ENCODE results near the gene ID2. TPM values are rescaled to one million over a fixed set of nuclear protein-coding genes. Genes with fewer than 3 reads are reported as not detected.
A peak's percentile ranks its signal among the peaks of the same experiment; 100 is the strongest.

Gene ID2
- total RNA-seq, result 100 to 1,000 TPM; 145 to 183 TPM
- long read RNA-seq, transcript ID2-203 (3 exons, 1,362 nt), result major isoform, 42 of 44 reads
- long read RNA-seq, partial matches to known transcripts, result 1 of 44 reads
- long read RNA-seq, other reads (novel, unspliced or antisense), result 1 of 44 reads

DNA sequence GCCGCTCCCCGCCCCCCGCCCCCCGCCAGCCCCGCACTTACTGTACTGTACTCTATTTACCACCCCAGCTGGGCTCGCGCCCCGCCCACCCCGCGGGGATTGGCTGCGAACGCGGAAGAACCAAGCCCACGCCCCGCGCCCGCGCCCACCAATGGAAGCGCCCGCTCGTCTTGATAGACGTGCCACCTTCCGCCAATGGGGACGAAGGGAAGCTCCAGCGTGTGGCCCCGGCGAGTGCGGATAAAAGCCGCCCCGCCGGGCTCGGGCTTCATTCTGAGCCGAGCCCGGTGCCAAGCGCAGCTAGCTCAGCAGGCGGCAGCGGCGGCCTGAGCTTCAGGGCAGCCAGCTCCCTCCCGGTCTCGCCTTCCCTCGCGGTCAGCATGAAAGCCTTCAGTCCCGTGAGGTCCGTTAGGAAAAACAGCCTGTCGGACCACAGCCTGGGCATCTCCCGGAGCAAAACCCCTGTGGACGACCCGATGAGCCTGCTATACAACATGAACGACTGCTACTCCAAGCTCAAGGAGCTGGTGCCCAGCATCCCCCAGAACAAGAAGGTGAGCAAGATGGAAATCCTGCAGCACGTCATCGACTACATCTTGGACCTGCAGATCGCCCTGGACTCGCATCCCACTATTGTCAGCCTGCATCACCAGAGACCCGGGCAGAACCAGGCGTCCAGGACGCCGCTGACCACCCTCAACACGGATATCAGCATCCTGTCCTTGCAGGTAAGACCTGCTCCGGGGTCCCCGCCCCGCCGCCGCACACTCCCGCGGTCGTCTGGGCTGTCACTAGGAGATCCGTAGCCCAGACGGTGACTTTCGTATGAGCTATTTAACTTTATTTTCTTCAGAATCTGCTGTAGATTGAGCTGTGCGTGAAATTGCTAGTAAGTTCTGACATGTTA, at the start of gene ID2:
ID2 (plus strand) TSS at position 271 of the 907 bp plus-strand sequence; CDS start at position 381, 110 bp downstream.
- intact Hi-C loops (cut with DNase I, micrococcal nuclease), result no loop called here
- ATAC-seq, result peak; percentile 57

DNA sequence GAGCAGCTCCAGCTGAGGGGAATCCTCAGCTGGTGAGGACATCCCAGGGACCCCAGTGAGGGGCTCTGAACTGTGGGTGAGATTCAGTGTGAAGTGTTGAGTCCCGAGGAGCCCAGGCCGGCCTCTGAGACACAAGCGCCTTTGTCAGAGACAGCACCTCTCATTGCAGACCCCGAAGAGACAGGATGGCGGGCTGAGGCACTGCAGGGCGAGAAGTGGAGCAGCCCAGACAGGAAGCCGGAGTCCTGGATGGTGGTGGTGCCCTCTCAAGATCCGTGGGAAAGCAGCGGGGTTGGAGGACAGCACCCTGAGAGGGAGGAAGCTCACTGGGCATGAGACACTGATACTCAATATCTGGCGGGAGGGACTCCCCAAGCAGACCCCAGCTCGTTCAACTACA, 49.1 kb upstream of the ID2 start:
- intact Hi-C loops (cut with DNase I, micrococcal nuclease), result no loop called here
- peak in 1 of 2 donors; percentile 14 for DNase-seq
- ATAC-seq, result no peak

More for the DNA sequence above, at the start of gene ID2:
- peak; percentile 100 for DNase-seq

- peak in 1 of 2 donors; percentile 10 for DNase-seq
- no peak for ATAC-seq
- intact Hi-C loops (cut with DNase I, micrococcal nuclease), result no loop called here
Observed at GRCh38 chr2:8633186-8633734, 48.6 kb upstream of the ID2 start.

DNA sequence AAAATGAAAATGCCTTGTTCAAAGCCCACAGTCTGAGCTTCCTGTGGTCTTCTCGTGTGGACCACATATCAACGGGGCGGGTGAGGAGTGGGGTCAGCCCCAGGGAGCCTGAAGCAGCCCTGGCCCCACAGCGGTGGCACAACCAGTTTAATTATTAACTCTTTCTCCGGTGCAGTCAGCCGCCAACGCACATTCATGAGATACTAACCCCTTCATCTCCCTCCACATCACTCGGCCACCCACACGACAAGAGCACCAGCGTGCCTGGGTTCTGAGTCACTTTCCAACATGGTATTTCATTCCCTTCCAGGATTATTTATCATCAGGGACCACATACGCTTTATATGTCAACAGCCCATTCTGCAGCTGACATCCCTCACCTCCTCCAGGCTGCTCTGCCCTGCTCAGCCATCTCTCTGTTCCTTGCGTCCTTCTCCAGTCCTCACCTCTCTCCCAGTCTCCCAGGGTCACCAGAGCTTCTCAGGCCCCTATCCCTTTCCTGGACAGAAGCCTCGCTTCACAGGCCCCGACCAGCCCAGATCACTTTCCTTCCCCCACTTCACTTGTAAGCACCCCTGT, 48.0 kb upstream of the ID2 start:
- peak; percentile 42 for ATAC-seq
- DNase-seq, result peak in 1 of 2 donors; percentile 16

GRCh38 chr2:8634466-8635172, 47.2 kb upstream of the ID2 start:
- peak in 1 of 2 donors; percentile 7 for DNase-seq
- intact Hi-C loops (cut with DNase I, micrococcal nuclease), result no loop called here

More for the DNA sequence above, 48.0 kb upstream of the ID2 start:
- intact Hi-C loops (cut with DNase I, micrococcal nuclease), result no loop called here

GRCh38 chr2:8636041-8636491, 45.8 kb upstream of the ID2 start:
- intact Hi-C loops (cut with DNase I, micrococcal nuclease), result no loop called here
- DNase-seq, result peak in 1 of 2 donors; percentile 15
- ATAC-seq, result no peak

More at GRCh38 chr2:8634466-8635172, 47.2 kb upstream of the ID2 start:
- no peak for ATAC-seq

DNA sequence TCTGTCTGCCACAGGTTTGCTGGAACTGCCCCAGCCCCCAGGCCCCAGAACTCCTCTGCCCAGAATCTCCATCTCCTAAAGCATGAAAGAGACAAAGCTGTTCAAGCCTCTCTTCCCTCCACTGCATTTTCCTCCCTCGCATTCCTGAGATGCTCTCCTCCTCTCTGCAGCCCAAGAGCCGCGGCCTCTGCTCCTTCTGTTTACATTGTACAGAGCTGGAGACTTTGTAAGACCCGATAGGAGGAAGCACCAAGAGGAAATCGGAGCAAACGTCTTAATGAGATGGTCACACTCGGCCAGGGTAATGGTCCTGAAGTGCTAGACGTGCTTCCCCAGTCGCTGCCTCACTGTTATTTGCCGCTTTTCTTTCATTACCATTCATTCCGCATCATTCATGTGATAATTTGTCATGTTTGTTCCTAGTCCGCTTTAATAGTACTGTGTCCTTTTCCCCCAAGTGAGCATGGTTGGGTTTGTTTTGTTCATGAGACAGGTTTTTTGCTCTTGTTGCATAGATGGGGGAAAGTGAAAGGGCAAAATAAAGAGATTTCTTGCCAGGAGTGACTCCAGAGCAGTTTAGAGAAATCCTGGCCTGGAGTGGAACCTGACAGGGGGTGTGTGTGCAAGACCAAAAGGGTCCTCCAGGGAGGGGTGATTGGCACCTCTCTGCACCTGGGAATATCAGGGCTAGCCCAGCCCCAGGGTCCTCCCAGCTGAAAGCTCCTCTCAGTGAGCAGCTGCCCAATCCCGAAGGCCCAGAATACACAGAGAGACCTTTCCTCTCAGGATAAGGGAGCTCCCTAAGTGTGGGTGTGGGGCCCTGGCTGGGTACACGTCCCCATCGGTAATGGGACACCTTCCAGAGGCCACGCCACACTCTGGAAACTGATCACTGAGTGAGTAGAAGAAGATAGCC, 44.9 kb upstream of the ID2 start:
- ATAC-seq, result no peak
- intact Hi-C loops (cut with DNase I, micrococcal nuclease), result no loop called here
- peak in 1 of 2 donors; percentile 18 for DNase-seq

DNA sequence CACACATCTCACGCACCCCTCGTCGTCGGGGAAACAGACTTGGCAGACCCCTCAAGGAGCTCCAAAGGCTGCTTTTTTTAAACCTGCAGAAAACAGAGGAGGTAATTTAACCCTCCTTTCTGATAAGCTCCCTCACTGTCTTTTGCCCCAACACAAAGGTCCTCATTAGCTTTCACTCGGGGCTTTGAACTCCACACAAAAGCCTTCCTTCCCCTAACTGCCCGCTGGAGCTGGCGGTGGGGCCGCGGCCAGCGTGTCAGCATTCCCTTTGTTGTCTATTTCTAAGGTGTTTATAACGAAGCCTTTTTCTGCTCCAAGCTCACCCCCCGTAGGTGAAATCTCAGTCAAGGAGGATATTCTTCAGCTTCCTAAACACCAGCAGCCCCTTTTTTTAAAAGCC, 43.5 kb upstream of the ID2 start:
- ATAC-seq, result no peak
- DNase-seq, result no peak
- intact Hi-C loops (cut with DNase I, micrococcal nuclease), result no loop called here

- no peak for ATAC-seq
- no peak for DNase-seq
- intact Hi-C loops (cut with DNase I, micrococcal nuclease), result no loop called here
Observed at GRCh38 chr2:8639122-8639635, 42.7 kb upstream of the ID2 start.

DNA sequence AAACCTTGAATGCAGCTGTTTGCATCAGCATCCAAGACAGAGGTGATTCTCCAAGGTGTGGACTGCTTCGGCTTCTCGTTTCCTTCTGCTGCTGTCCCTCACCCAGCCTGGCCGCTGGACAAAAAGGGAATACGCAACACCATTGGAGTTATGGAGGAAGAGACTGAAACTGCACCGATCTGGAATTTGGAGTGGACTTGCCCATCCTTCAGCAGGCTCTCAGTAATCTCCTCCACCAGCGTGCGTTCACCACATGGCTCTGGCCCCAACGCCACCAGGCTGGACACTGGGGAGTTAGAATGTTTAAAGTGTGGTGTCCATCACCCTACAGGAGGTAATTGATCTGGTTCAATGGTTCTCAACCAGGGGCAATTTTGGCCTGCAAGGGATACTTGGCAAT, 41.4 kb upstream of the ID2 start:
- DNase-seq (no peak), ATAC-seq (no peak)
- intact Hi-C loops (cut with DNase I, micrococcal nuclease), result no loop called here

- intact Hi-C loops (cut with DNase I, micrococcal nuclease), result no loop called here
- peak in 1 of 2 donors; percentile 4 for DNase-seq
Observed at GRCh38 chr2:8641301-8641965, 40.4 kb upstream of the ID2 start.

GRCh38 chr2:8642366-8643068, 39.3 kb upstream of the ID2 start:
- intact Hi-C loops (cut with DNase I, micrococcal nuclease), result no loop called here
- DNase-seq (peak in 1 of 2 donors; percentile 22), ATAC-seq (no peak)

More at GRCh38 chr2:8641301-8641965, 40.4 kb upstream of the ID2 start:
- no peak for ATAC-seq

DNA sequence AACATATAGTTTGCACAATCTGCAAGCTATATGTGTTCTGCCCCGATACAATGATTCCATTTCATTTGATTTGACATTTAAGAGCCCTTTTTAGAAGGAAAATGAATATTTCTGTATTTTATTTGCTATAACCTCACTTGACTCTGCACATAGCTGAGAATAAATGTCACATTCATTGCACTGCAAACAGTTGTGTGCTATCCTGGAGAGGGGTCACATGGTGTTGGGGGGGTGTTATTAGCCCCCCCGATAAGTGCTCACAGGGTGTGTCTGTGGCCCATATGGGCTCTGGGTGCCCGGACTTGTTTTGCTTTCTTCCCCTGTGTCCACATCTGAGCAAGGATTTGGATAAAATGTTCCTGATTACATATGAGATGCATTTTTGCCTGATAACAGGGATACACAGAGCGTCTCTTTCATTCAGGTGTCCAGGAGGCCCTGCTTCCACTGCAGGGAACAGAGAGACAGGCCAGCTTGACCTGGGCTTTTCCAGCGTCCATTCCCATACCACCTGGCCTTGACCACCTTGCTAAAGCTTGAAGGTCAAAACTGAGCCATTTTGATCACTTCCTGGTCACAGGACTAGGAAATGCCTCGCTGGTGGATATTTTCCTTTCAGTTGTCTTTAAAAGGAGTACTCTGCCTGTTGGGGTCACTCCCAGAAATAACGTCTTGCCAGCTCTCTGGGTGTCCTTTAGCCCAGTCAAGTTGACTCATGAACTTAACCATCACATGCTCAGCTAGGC, 38.4 kb upstream of the ID2 start:
- DNase-seq (no peak), ATAC-seq (no peak)
- intact Hi-C loops (cut with DNase I, micrococcal nuclease), result no loop called here

GRCh38 chr2:8643996-8644356, 37.9 kb upstream of the ID2 start:
- ATAC-seq, result no peak
- intact Hi-C loops (cut with DNase I, micrococcal nuclease), result no loop called here
- DNase-seq, result no peak

- intact Hi-C loops (cut with DNase I, micrococcal nuclease), result no loop called here
- DNase-seq (no peak), ATAC-seq (no peak)
Observed at GRCh38 chr2:8644605-8645175, 37.2 kb upstream of the ID2 start.

Data from left colon (tissue), 2 donors.